ENCODE data around the gene C4orf50. TPM values are rescaled to one million over a fixed set of nuclear protein-coding genes. Genes with fewer than 3 reads are reported as not detected.

Gene C4orf50
- total and polyA plus RNA-seq, 2 experiments from 2014 or later: 0.06 to 0.31 TPM

DNA sequence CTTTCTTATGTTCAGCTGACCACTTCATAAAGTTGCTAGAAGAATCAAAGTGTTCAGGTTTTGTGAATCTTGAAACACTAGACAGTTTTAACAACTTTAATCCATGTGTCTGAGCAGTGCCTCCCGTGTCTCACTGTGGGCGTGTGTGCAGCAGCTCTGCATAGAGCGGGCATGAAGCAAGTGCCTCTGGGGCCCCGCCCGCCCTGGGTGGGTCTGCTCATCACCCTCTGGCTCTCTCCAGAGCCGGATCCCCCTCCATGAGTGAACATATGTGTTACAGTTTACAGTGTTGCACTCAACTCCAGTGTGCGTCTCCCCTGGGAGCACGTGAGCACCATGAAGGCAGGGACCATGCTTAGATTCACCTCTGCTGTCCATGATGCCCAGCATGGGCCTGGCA lies 87.8 kb downstream of the C4orf50 start:
- no peaks in the 10 kb centered on the region for H3F3A ChIP-seq (replicated peaks; ENCODE audit: low read depth)
- no peak overlapping the region for H3K27ac ChIP-seq (ENCODE audit: low read depth)
- Mint-ChIP-seq H3K27ac (no peak overlapping the region), H3K36me3 (ENCODE audit: low read depth) (no peaks in the 10 kb centered on the region), H3K4me1 (peaks cover 30% of the 10 kb centered on the region), H3K27me3 (ENCODE audit: insufficient read depth, low read depth, poor library complexity) (peaks cover 8% of the 10 kb centered on the region), H3K4me3 (no peak overlapping the region), H3K9me3 (no peaks in the 10 kb centered on the region)
- no peaks in the 10 kb centered on the region for H3K36me3 ChIP-seq (ENCODE audit: insufficient read depth)
- TF ChIP-seq CREB1 (CRISPR knock-in tag; IDR thresholded peaks at IDR 0.05; ENCODE audit: low read depth): no peak
- no peak for TF ChIP-seq POLR2AphosphoS5 (IDR thresholded peaks at IDR 0.05; ENCODE audit: low read depth)
- TF ChIP-seq, protein P1, sequence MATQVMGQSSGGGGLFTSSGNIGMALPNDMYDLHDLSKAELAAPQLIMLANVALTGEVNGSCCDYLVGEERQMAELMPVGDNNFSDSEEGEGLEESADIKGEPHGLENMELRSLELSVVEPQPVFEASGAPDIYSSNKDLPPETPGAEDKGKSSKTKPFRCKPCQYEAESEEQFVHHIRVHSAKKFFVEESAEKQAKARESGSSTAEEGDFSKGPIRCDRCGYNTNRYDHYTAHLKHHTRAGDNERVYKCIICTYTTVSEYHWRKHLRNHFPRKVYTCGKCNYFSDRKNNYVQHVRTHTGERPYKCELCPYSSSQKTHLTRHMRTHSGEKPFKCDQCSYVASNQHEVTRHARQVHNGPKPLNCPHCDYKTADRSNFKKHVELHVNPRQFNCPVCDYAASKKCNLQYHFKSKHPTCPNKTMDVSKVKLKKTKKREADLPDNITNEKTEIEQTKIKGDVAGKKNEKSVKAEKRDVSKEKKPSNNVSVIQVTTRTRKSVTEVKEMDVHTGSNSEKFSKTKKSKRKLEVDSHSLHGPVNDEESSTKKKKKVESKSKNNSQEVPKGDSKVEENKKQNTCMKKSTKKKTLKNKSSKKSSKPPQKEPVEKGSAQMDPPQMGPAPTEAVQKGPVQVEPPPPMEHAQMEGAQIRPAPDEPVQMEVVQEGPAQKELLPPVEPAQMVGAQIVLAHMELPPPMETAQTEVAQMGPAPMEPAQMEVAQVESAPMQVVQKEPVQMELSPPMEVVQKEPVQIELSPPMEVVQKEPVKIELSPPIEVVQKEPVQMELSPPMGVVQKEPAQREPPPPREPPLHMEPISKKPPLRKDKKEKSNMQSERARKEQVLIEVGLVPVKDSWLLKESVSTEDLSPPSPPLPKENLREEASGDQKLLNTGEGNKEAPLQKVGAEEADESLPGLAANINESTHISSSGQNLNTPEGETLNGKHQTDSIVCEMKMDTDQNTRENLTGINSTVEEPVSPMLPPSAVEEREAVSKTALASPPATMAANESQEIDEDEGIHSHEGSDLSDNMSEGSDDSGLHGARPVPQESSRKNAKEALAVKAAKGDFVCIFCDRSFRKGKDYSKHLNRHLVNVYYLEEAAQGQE (IDR thresholded peaks at IDR 0.05; ENCODE audit: unreplicated experiment): no peak
- no peaks in the 10 kb centered on the region for H3K27me3 ChIP-seq (ENCODE audit: insufficient read depth)
- no peaks in the 10 kb centered on the region for H3K79me2 ChIP-seq (replicated peaks; ENCODE audit: insufficient read depth)
- no peak overlapping the region for H3K4me2 ChIP-seq
- DNase-seq (ENCODE audit: low spot score): no peak
- no peaks in the 10 kb centered on the region for H4K20me1 ChIP-seq (replicated peaks; ENCODE audit: insufficient read depth)
- H3K4me1 ChIP-seq (ENCODE audit: insufficient read depth): peaks cover 10% of the 10 kb centered on the region; the same call in 1 of the 2 replicates
- H3K9me2 ChIP-seq (ENCODE audit: insufficient read depth): no peaks in the 10 kb centered on the region
- H2AFZ ChIP-seq: no peak overlapping the region; the same call in 1 of the 2 replicates
- H3K4me3 ChIP-seq: no peak overlapping the region
- ATAC-seq: no peak

DNA sequence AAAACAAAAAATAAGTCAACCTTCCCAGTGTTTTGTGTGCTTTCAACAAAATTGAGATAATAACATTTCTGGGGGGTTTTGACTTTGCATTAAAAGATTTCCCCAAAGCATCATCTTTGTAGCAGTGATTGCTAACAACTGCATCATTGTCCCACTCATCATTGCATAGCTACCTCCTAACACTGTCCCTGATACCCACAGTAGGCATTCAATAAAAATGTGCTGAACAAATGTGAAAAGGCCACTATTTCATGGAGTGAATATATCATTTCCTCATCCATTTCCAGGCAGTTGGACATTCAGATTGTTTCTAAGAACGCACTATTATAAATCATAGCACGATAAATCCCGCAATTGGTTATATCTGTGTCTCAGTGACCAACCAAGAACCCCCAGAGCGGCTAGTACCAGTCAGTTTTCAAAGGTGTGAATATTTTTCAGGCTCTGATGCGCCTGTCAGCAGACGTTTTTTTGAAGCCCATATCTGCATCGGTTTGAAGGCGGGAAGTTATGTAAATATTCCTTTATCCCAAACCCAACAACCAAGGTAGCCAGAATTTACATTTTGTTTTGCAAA lies 89.3 kb downstream of the C4orf50 start:
- Mint-ChIP-seq H3K4me1 (peaks cover 30% of the 10 kb centered on the region), H3K27ac (no peak overlapping the region), H3K27me3 (ENCODE audit: insufficient read depth, low read depth, poor library complexity) (peaks cover 10% of the 10 kb centered on the region), H3K4me3 (no peak overlapping the region), H3K36me3 (ENCODE audit: low read depth) (no peaks in the 10 kb centered on the region), H3K9me3 (no peaks in the 10 kb centered on the region)
- Histone ChIP-seq H3K4me3 (no peak overlapping the region), H3K27me3 (ENCODE audit: insufficient read depth) (no peaks in the 10 kb centered on the region), H3K4me2 (no peak overlapping the region), H3F3A (replicated peaks; ENCODE audit: low read depth) (no peaks in the 10 kb centered on the region), H4K20me1 (replicated peaks; ENCODE audit: insufficient read depth) (no peaks in the 10 kb centered on the region), H3K36me3 (ENCODE audit: insufficient read depth) (no peaks in the 10 kb centered on the region), H3K4me1 (ENCODE audit: insufficient read depth) (peaks cover 10% of the 10 kb centered on the region; the same call in 1 of the 2 replicates), H3K27ac (ENCODE audit: low read depth) (no peak overlapping the region), H2AFZ (no peak overlapping the region), H3K9me2 (ENCODE audit: insufficient read depth) (no peaks in the 10 kb centered on the region), H3K79me2 (replicated peaks; ENCODE audit: insufficient read depth) (no peaks in the 10 kb centered on the region)
- no peak for ATAC-seq
- no peak for DNase-seq (ENCODE audit: low spot score)
- TF ChIP-seq EZH2phosphoT487 (IDR thresholded peaks at IDR 0.05; ENCODE audit: unreplicated experiment) (no peak), STAT1 (IDR thresholded peaks at IDR 0.05; ENCODE audit: unreplicated experiment) (no peak), CREB1 (CRISPR knock-in tag; IDR thresholded peaks at IDR 0.05; ENCODE audit: low read depth) (no peak)
- TF ChIP-seq, protein P2, sequence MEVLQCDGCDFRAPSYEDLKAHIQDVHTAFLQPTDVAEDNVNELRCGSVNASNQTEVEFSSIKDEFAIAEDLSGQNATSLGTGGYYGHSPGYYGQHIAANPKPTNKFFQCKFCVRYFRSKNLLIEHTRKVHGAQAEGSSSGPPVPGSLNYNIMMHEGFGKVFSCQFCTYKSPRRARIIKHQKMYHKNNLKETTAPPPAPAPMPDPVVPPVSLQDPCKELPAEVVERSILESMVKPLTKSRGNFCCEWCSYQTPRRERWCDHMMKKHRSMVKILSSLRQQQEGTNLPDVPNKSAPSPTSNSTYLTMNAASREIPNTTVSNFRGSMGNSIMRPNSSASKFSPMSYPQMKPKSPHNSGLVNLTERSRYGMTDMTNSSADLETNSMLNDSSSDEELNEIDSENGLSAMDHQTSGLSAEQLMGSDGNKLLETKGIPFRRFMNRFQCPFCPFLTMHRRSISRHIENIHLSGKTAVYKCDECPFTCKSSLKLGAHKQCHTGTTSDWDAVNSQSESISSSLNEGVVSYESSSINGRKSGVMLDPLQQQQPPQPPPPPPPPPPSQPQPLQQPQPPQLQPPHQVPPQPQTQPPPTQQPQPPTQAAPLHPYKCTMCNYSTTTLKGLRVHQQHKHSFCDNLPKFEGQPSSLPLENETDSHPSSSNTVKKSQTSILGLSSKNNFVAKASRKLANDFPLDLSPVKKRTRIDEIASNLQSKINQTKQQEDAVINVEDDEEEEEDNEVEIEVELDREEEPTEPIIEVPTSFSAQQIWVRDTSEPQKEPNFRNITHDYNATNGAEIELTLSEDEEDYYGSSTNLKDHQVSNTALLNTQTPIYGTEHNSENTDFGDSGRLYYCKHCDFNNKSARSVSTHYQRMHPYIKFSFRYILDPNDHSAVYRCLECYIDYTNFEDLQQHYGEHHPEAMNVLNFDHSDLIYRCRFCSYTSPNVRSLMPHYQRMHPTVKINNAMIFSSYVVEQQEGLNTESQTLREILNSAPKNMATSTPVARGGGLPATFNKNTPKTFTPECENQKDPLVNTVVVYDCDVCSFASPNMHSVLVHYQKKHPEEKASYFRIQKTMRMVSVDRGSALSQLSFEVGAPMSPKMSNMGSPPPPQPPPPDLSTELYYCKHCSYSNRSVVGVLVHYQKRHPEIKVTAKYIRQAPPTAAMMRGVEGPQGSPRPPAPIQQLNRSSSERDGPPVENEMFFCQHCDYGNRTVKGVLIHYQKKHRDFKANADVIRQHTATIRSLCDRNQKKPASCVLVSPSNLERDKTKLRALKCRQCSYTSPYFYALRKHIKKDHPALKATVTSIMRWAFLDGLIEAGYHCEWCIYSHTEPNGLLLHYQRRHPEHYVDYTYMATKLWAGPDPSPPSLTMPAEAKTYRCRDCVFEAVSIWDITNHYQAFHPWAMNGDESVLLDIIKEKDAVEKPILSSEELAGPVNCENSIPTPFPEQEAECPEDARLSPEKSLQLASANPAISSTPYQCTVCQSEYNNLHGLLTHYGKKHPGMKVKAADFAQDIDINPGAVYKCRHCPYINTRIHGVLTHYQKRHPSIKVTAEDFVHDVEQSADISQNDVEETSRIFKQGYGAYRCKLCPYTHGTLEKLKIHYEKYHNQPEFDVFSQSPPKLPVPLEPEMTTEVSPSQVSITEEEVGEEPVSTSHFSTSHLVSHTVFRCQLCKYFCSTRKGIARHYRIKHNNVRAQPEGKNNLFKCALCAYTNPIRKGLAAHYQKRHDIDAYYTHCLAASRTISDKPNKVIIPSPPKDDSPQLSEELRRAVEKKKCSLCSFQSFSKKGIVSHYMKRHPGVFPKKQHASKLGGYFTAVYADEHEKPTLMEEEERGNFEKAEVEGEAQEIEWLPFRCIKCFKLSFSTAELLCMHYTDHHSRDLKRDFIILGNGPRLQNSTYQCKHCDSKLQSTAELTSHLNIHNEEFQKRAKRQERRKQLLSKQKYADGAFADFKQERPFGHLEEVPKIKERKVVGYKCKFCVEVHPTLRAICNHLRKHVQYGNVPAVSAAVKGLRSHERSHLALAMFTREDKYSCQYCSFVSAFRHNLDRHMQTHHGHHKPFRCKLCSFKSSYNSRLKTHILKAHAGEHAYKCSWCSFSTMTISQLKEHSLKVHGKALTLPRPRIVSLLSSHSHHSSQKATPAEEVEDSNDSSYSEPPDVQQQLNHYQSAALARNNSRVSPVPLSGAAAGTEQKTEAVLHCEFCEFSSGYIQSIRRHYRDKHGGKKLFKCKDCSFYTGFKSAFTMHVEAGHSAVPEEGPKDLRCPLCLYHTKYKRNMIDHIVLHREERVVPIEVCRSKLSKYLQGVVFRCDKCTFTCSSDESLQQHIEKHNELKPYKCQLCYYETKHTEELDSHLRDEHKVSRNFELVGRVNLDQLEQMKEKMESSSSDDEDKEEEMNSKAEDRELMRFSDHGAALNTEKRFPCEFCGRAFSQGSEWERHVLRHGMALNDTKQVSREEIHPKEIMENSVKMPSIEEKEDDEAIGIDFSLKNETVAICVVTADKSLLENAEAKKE (CRISPR knock-in tag; IDR thresholded peaks at IDR 0.05): no peak
- TF ChIP-seq, protein P3, sequence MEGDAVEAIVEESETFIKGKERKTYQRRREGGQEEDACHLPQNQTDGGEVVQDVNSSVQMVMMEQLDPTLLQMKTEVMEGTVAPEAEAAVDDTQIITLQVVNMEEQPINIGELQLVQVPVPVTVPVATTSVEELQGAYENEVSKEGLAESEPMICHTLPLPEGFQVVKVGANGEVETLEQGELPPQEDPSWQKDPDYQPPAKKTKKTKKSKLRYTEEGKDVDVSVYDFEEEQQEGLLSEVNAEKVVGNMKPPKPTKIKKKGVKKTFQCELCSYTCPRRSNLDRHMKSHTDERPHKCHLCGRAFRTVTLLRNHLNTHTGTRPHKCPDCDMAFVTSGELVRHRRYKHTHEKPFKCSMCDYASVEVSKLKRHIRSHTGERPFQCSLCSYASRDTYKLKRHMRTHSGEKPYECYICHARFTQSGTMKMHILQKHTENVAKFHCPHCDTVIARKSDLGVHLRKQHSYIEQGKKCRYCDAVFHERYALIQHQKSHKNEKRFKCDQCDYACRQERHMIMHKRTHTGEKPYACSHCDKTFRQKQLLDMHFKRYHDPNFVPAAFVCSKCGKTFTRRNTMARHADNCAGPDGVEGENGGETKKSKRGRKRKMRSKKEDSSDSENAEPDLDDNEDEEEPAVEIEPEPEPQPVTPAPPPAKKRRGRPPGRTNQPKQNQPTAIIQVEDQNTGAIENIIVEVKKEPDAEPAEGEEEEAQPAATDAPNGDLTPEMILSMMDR (conservative IDR thresholded peaks at IDR 0.05; ENCODE audit: low read depth in 2 of 2): no peak

All from GM23338 (cell line).